SJSA1 (cell line): ENCODE results near the gene NFKB2. TPM values are rescaled to one million over a fixed set of nuclear protein-coding genes. Genes with fewer than 3 reads are reported as not detected.
A peak's percentile ranks its signal among the peaks of the same experiment; 100 is the strongest.

Source experiments
- DNase-seq, 2 experiments: peaks; one replicate each; pipeline ENCODE4 v3.0.0-alpha.2; 2015 to 2020; ENCODE audit warnings: low spot score in 2 of 2, low read depth in 1 of 2
- H3K27ac ChIP-seq: fragments of 250-450 bp; sonication (Bioruptor Pico); 2 replicates; pipeline ENCODE4 v1.5.1; 2020; ENCODE audit warnings: mild to moderate bottlenecking, moderate library complexity
- H3K27me3 ChIP-seq: fragments of 250-450 bp; sonication (Bioruptor Pico); replicated peaks from 2 replicates; pipeline ENCODE4 v1.5.1; 2020; ENCODE audit warnings: mild to moderate bottlenecking, moderate library complexity
- H3K36me3 ChIP-seq: fragments of 250-450 bp; sonication (Bioruptor Pico); 2 replicates; pipeline ENCODE4 v1.5.1; 2020; ENCODE audit warnings: mild to moderate bottlenecking
- H3K4me1 ChIP-seq: fragments of 250-450 bp; sonication (Bioruptor Pico); replicated peaks from 2 replicates; pipeline ENCODE4 v1.6.1; 2021; ENCODE audit warnings: mild to moderate bottlenecking
- H3K4me3 ChIP-seq: fragments of 250-450 bp; sonication (Bioruptor Pico); 2 replicates; pipeline ENCODE4 v1.5.1; 2020; ENCODE audit warnings: mild to moderate bottlenecking
- H3K9me3 ChIP-seq: fragments of 250-450 bp; sonication (Bioruptor Pico); replicated peaks from 2 replicates; pipeline ENCODE4 v1.5.1; 2020; ENCODE audit warnings: mild to moderate bottlenecking
- total RNA-seq: library from RNA; depleted of rRNA; stranded (reverse); fragments of >200 nt; shearing (Covaris generic); gene quantifications from 2 replicates; pipeline ENCODE4 v1.2.3, GENCODE V29; 2014

NFKB2 gene
- total RNA-seq, 1 experiment from 2014 or later: 28.8 TPM

GRCh38 chr10:102426803-102427287 lies 31.3 kb downstream of the NFKB2 start:
- no peaks in the 10 kb centered on the region for H3K27me3 ChIP-seq
- H3K4me1 ChIP-seq: peaks cover 14% of the 10 kb centered on the region
- no peaks in the 10 kb centered on the region; the same call in 1 of the 2 replicates for H3K9me3 ChIP-seq
- H3K36me3 ChIP-seq: peaks cover 31% of the 10 kb centered on the region
- H3K27ac ChIP-seq: no peak overlapping the region
- no peak overlapping the region for H3K4me3 ChIP-seq
- no peak for DNase-seq

- no peak for DNase-seq
These were observed 34.0 kb downstream of the NFKB2 start for GRCh38 chr10:102429468-102429867.

GRCh38 chr10:102431452-102432124 lies 36.1 kb downstream of the NFKB2 start:
- peak overlapping the region; percentile 67 for H3K4me3 ChIP-seq
- peaks cover 3% of the 10 kb centered on the region; the same call in 1 of the 2 replicates for H3K36me3 ChIP-seq
- H3K27ac ChIP-seq: peak overlapping the region; percentile 41; the same call in 1 of the 2 replicates
- H3K27me3 ChIP-seq: no peaks in the 10 kb centered on the region
- H3K9me3 ChIP-seq: no peaks in the 10 kb centered on the region
- DNase-seq: no peak
- peaks cover 7% of the 10 kb centered on the region for H3K4me1 ChIP-seq

More at GRCh38 chr10:102429468-102429867, 34.0 kb downstream of the NFKB2 start:
- no peak overlapping the region for H3K4me3 ChIP-seq
- H3K36me3 ChIP-seq: peaks cover 8% of the 10 kb centered on the region
- no peaks in the 10 kb centered on the region for H3K27me3 ChIP-seq
- no peak overlapping the region for H3K27ac ChIP-seq
- H3K9me3 ChIP-seq: no peaks in the 10 kb centered on the region
- H3K4me1 ChIP-seq: peaks cover 7% of the 10 kb centered on the region

- Histone ChIP-seq H3K9me3 (no peaks in the 10 kb centered on the region), H3K27ac (peak within 1 kb of the TSS; percentile 41), H3K4me1 (peaks cover 7% of the 10 kb centered on the region), H3K4me3 (peak within 1 kb of the TSS; percentile 67), H3K27me3 (no peaks in the 10 kb centered on the region), H3K36me3 (peaks cover 3% of the 10 kb centered on the region; the same call in 1 of the 2 replicates)
- peak; percentile 95 to 97 for DNase-seq
These were observed 36.9 kb downstream of the NFKB2 start, which contains the start of gene CUEDC2 for GRCh38 chr10:102432162-102432950. Gene CUEDC2, minus strand, starts transcription at chr10:102432574. Its CDS starts 7,386 bp downstream, at chr10:102425188.

GRCh38 chr10:102433619-102434046 lies 38.1 kb downstream of the NFKB2 start:
- H3K27ac ChIP-seq: no peak overlapping the region
- no peak for DNase-seq
- no peaks in the 10 kb centered on the region for H3K9me3 ChIP-seq
- peaks cover 7% of the 10 kb centered on the region for H3K4me1 ChIP-seq
- H3K27me3 ChIP-seq: no peaks in the 10 kb centered on the region
- peaks cover 3% of the 10 kb centered on the region; the same call in 1 of the 2 replicates for H3K36me3 ChIP-seq
- no peak overlapping the region for H3K4me3 ChIP-seq

- Histone ChIP-seq H3K4me3 (no peak overlapping the region), H3K9me3 (no peaks in the 10 kb centered on the region), H3K36me3 (peaks cover 3% of the 10 kb centered on the region; the same call in 1 of the 2 replicates), H3K4me1 (peaks cover 7% of the 10 kb centered on the region), H3K27ac (no peak overlapping the region), H3K27me3 (no peaks in the 10 kb centered on the region)
- DNase-seq: no peak
These were observed 39.1 kb downstream of the NFKB2 start for GRCh38 chr10:102434394-102435132.

- Histone ChIP-seq H3K27ac (no peak overlapping the region), H3K4me1 (peaks cover 7% of the 10 kb centered on the region), H3K9me3 (no peaks in the 10 kb centered on the region), H3K27me3 (no peaks in the 10 kb centered on the region), H3K4me3 (no peak overlapping the region), H3K36me3 (peaks cover 3% of the 10 kb centered on the region; the same call in 1 of the 2 replicates)
- no peak for DNase-seq
These were observed 39.6 kb downstream of the NFKB2 start for GRCh38 chr10:102435133-102435497.

GRCh38 chr10:102435529-102436233 lies 40.2 kb downstream of the NFKB2 start:
- no peak overlapping the region for H3K4me3 ChIP-seq
- H3K9me3 ChIP-seq: no peaks in the 10 kb centered on the region
- no peak overlapping the region for H3K27ac ChIP-seq
- peaks cover 3% of the 10 kb centered on the region; the same call in 1 of the 2 replicates for H3K36me3 ChIP-seq
- no peak for DNase-seq
- peaks cover 7% of the 10 kb centered on the region for H3K4me1 ChIP-seq
- no peaks in the 10 kb centered on the region for H3K27me3 ChIP-seq

- peaks cover 7% of the 10 kb centered on the region for H3K4me1 ChIP-seq
- H3K36me3 ChIP-seq: peaks cover 3% of the 10 kb centered on the region; the same call in 1 of the 2 replicates
- H3K27me3 ChIP-seq: no peaks in the 10 kb centered on the region
- no peak for DNase-seq
- no peaks in the 10 kb centered on the region for H3K9me3 ChIP-seq
- no peak overlapping the region for H3K27ac ChIP-seq
- H3K4me3 ChIP-seq: no peak overlapping the region
These were observed 40.8 kb downstream of the NFKB2 start for GRCh38 chr10:102436312-102436711.

- DNase-seq: no peak
- no peak overlapping the region for H3K27ac ChIP-seq
- H3K9me3 ChIP-seq: no peaks in the 10 kb centered on the region
- no peak overlapping the region for H3K4me3 ChIP-seq
- H3K36me3 ChIP-seq: no peaks in the 10 kb centered on the region
- H3K4me1 ChIP-seq: peaks cover 3% of the 10 kb centered on the region; the same call in 1 of the 2 replicates
- H3K27me3 ChIP-seq: no peaks in the 10 kb centered on the region
These were observed 42.0 kb downstream of the NFKB2 start for GRCh38 chr10:102437515-102437914.

GRCh38 chr10:102438374-102438773 lies 42.9 kb downstream of the NFKB2 start:
- no peak overlapping the region for H3K4me3 ChIP-seq
- no peaks in the 10 kb centered on the region for H3K4me1 ChIP-seq
- no peaks in the 10 kb centered on the region for H3K27me3 ChIP-seq
- H3K36me3 ChIP-seq: no peaks in the 10 kb centered on the region
- no peak overlapping the region for H3K27ac ChIP-seq
- no peaks in the 10 kb centered on the region for H3K9me3 ChIP-seq
- no peak for DNase-seq

- Histone ChIP-seq H3K9me3 (no peaks in the 10 kb centered on the region), H3K27me3 (0 out of 2 replicates have a peak, but pooled peaks cover 4% of the 10 kb centered on the region), H3K4me1 (peaks cover 4% of the 10 kb centered on the region), H3K27ac (no peak overlapping the region), H3K4me3 (no peak overlapping the region), H3K36me3 (no peaks in the 10 kb centered on the region)
- no peak for DNase-seq
These were observed 49.3 kb downstream of the NFKB2 start for GRCh38 chr10:102444851-102445250.
